Measurements from ENCODE around the gene WDFY4. TPM values are rescaled to one million over a fixed set of nuclear protein-coding genes. Genes with fewer than 3 reads are reported as not detected.

WDFY4 gene
- total RNA-seq, 1 experiment from 2014 or later = not detected

DNA sequence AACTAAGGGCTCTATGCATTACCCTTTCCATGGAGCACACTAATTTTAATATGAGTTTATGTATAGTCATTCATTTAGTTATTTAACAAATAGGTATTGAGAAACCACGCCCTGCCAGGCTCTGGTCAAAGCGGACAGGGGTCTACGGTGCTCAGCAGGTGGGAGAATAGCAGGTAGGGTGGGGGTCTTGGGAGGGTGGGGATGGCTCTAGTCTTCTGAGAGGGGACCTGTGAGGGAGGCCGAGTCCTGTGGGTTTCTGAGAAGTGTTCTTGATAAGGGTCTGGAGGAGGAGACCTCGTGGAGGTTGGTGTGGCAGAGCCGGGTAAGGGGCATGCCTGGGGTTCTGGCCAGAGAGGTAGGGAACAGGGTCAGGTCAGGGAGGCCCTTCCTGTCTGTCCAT is 1.1 kb downstream of the WDFY4 start:
- Histone ChIP-seq H3K79me2 (ENCODE audit: insufficient read depth, low read length) (no peaks in the 10 kb centered on the region), H3K27ac (ENCODE audit: insufficient read length, low read depth, low read length) (no peak overlapping the region), H3K14ac (ENCODE audit: insufficient read depth, low read length) (no peak overlapping the region), H3T11ph (ENCODE audit: low read length) (no peak overlapping the region), H2AK5ac (ENCODE audit: insufficient read length, low read length) (no peak overlapping the region), H3K9me3 (ENCODE audit: control insufficient read depth, low read depth, low read length) (no peaks in the 10 kb centered on the region), H4K91ac (ENCODE audit: insufficient read length, low read depth, low read length) (no peak overlapping the region), H3K4ac (ENCODE audit: low read depth, low read length) (no peak overlapping the region), H2BK12ac (ENCODE audit: insufficient read length, low read depth, low read length) (no peak overlapping the region), H2BK15ac (ENCODE audit: low read depth, low read length) (no peak overlapping the region), H2AFZ (ENCODE audit: low read length) (no peak overlapping the region), H2BK120ac (ENCODE audit: low read depth, low read length, poor library complexity, severe bottlenecking) (no peak overlapping the region), H3K27me3 (ENCODE audit: insufficient read depth, low read length) (no peaks in the 10 kb centered on the region), H2BK20ac (ENCODE audit: low read depth, low read length, poor library complexity, severe bottlenecking) (no peak overlapping the region), H4K5ac (ENCODE audit: insufficient read length, low read depth, low read length) (no peak overlapping the region), H3K9ac (ENCODE audit: extremely low read depth, insufficient read length, low read length) (no peak overlapping the region), H3K4me2 (ENCODE audit: insufficient read depth, insufficient read length, low read length) (no peak overlapping the region), H4K20me1 (ENCODE audit: control insufficient read depth, insufficient read depth, insufficient read length) (no peaks in the 10 kb centered on the region), H3K23ac (ENCODE audit: insufficient read length, low read depth, low read length) (no peak overlapping the region), H3K18ac (ENCODE audit: insufficient read length, low read depth, low read length) (no peak overlapping the region), H3K79me1 (ENCODE audit: insufficient read depth, low read depth, low read length, poor library complexity, severe bottlenecking) (no peaks in the 10 kb centered on the region), H4K8ac (replicated peaks; ENCODE audit: insufficient read length, low read depth, low read length) (no peak overlapping the region), H3K56ac (ENCODE audit: insufficient read length, low read depth, low read length) (no peak overlapping the region), H2BK5ac (ENCODE audit: insufficient read length, low read length) (no peak overlapping the region), H3K4me1 (ENCODE audit: insufficient read depth, low read length) (no peaks in the 10 kb centered on the region), H3K23me2 (ENCODE audit: insufficient read length, low read depth, low read length, poor library complexity, severe bottlenecking) (no peaks in the 10 kb centered on the region)
- WGBS (ENCODE audit: extremely low coverage, insufficient read length, low lambda C conversion rate) = no CpG with 5 or more reads among the region's 6 CpGs
- no peaks in the 10 kb centered on the region for H3K4me1 Mint-ChIP-seq
- TF ChIP-seq CTCF (conservative IDR thresholded peaks at IDR 0.05) = no peak
- no peak for DNase-seq
- H3K36me3 Mint-ChIP-seq (ENCODE audit: insufficient read depth in 1 of 3, low read depth in 3 of 3) = peaks cover 0 to 4% (median 0%) of the 10 kb centered on the region in 3 experiments; a peak in 2 of 7 replicates
- H3K27ac Mint-ChIP-seq = no peak overlapping the region
- no peak overlapping the region for H3K4me3 Mint-ChIP-seq
- no peaks in the 10 kb centered on the region for H3K27me3 Mint-ChIP-seq (ENCODE audit: low read depth)
- H3K9me3 Mint-ChIP-seq = peaks cover 4 to 10% of the 10 kb centered on the region in 2 experiments; a peak in 4 of 5 replicates

Measured in H9 (cell line).